ENCODE measurements around the gene PHGDH. TPM values are rescaled to one million over a fixed set of nuclear protein-coding genes. Genes with fewer than 3 reads are reported as not detected.

PHGDH gene
- total and polyA plus RNA-seq, 2 of the 13 experiments (the other 11 are each of a cell fraction or from before 2014, with no cell fraction given): 95.8 to 133 TPM

GRCh38 chr1:119712342-119713038 lies 756 bp downstream of the PHGDH start (continued):
- no peak for TF ChIP-seq ZBTB40 (IDR thresholded peaks at IDR 0.05)
- TF ChIP-seq ZBTB40 (CRISPR knock-in tag; IDR thresholded peaks at IDR 0.05): no peak
- no peak for TF ChIP-seq ZNF850 (CRISPR knock-in tag; conservative IDR thresholded peaks at IDR 0.05)
- TF ChIP-seq ZBTB7B (CRISPR knock-in tag; IDR thresholded peaks at IDR 0.05): 0 out of 2 replicates have a peak, but pooled peaks have one; percentile 36
- no peak for TF ChIP-seq NRL (CRISPR knock-in tag; IDR thresholded peaks at IDR 0.05; ENCODE audit: borderline replicate concordance)
- TF ChIP-seq KDM5B (CRISPR knock-in tag; IDR thresholded peaks at IDR 0.05; ENCODE audit: borderline replicate concordance): no peak
- TF ChIP-seq ZNF431 (CRISPR knock-in tag; IDR thresholded peaks at IDR 0.05; ENCODE audit: borderline replicate concordance, low read depth): no peak
- TF ChIP-seq DPF2 (CRISPR knock-in tag; IDR thresholded peaks at IDR 0.05; ENCODE audit: borderline replicate concordance, low read depth): no peak
- no peak for TF ChIP-seq ZNF646 (CRISPR knock-in tag; IDR thresholded peaks at IDR 0.05)
- TF ChIP-seq, protein P1, sequence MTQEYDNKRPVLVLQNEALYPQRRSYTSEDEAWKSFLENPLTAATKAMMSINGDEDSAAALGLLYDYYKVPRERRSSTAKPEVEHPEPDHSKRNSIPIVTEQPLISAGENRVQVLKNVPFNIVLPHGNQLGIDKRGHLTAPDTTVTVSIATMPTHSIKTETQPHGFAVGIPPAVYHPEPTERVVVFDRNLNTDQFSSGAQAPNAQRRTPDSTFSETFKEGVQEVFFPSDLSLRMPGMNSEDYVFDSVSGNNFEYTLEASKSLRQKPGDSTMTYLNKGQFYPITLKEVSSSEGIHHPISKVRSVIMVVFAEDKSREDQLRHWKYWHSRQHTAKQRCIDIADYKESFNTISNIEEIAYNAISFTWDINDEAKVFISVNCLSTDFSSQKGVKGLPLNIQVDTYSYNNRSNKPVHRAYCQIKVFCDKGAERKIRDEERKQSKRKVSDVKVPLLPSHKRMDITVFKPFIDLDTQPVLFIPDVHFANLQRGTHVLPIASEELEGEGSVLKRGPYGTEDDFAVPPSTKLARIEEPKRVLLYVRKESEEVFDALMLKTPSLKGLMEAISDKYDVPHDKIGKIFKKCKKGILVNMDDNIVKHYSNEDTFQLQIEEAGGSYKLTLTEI (CRISPR knock-in tag; conservative IDR thresholded peaks at IDR 0.05): no peak
- TF ChIP-seq PITX1 (CRISPR knock-in tag; IDR thresholded peaks at IDR 0.05): no peak

All from HepG2 (cell line).